GM21737 (cell line): ENCODE results near the gene NTM.

Experiments
- ATAC-seq: cut with Tn5 transposase; IDR thresholded peaks from one replicate; pipeline ENCODE4 v1.9.1; 2021; ENCODE audit warnings: mild to moderate bottlenecking, moderate library complexity; ENCODE audit not compliant: unreplicated experiment

NTM gene

GRCh38 chr11:131924457-131925201, 554.2 kb downstream of the NTM start:
- ATAC-seq, result no peak

- ATAC-seq, result no peak
Observed at GRCh38 chr11:131925829-131926228, 555.4 kb downstream of the NTM start.

GRCh38 chr11:131928992-131929391, 558.6 kb downstream of the NTM start:
- ATAC-seq, result peak; percentile 65

GRCh38 chr11:131932584-131933325, 562.3 kb downstream of the NTM start:
- no peak for ATAC-seq

GRCh38 chr11:131934006-131934405, 563.6 kb downstream of the NTM start:
- ATAC-seq, result no peak

GRCh38 chr11:131938351-131938751, 567.9 kb downstream of the NTM start:
- ATAC-seq, result no peak

GRCh38 chr11:131940126-131940525, 569.7 kb downstream of the NTM start:
- ATAC-seq, result no peak

GRCh38 chr11:131942878-131943277, 572.5 kb downstream of the NTM start:
- no peak for ATAC-seq

- no peak for ATAC-seq
Observed at GRCh38 chr11:131943295-131943694, 572.9 kb downstream of the NTM start.

GRCh38 chr11:131944736-131945135, 574.3 kb downstream of the NTM start:
- no peak for ATAC-seq

- no peak for ATAC-seq
Observed at GRCh38 chr11:131945706-131946105, 575.3 kb downstream of the NTM start.

GRCh38 chr11:131947511-131947910, 577.1 kb downstream of the NTM start:
- no peak for ATAC-seq

- ATAC-seq, result no peak
Observed at GRCh38 chr11:131951121-131951520, 580.7 kb downstream of the NTM start.

- no peak for ATAC-seq
Observed at GRCh38 chr11:131954146-131954545, 583.7 kb downstream of the NTM start.

GRCh38 chr11:131955904-131956303, 585.5 kb downstream of the NTM start:
- ATAC-seq, result no peak

- ATAC-seq, result no peak
Observed at GRCh38 chr11:131957201-131957600, 586.8 kb downstream of the NTM start.

- ATAC-seq, result no peak
Observed at GRCh38 chr11:131957875-131958274, 587.5 kb downstream of the NTM start.

- ATAC-seq, result no peak
Observed at GRCh38 chr11:131962818-131963217, 592.4 kb downstream of the NTM start.

GRCh38 chr11:131964698-131965483, 594.5 kb downstream of the NTM start:
- ATAC-seq, result no peak

- no peak for ATAC-seq
Observed at GRCh38 chr11:131965504-131965903, 595.1 kb downstream of the NTM start.

- no peak for ATAC-seq
Observed at GRCh38 chr11:131966667-131967066, 596.3 kb downstream of the NTM start.

GRCh38 chr11:131969261-131969660, 598.8 kb downstream of the NTM start:
- ATAC-seq, result no peak
